ENCODE data around the gene CNGA2. TPM values are rescaled to one million over a fixed set of nuclear protein-coding genes. Genes with fewer than 3 reads are reported as not detected.

The CNGA2 gene
- total and polyA plus RNA-seq, 4 donors, result not detected

- no peak for TF ChIP-seq REST (IDR thresholded peaks at IDR 0.05)
- TF ChIP-seq RAD21 (IDR thresholded peaks at IDR 0.05), result no peak
- no peak for TF ChIP-seq FOXA2 (IDR thresholded peaks at IDR 0.05)
- no peak for TF ChIP-seq YY1 (IDR thresholded peaks at IDR 0.05)
Observed at GRCh38 chrX:151746502-151746901, 12.0 kb downstream of the CNGA2 start (continued).

GRCh38 chrX:151750511-151750910 is 16.0 kb downstream of the CNGA2 start:
- Histone ChIP-seq H3K36me3 (ENCODE audit: control insufficient read depth in 4 of 4, insufficient read depth in 3 of 4, low read depth in 1 of 4, low read length in 3 of 4) (no peaks in the 10 kb centered on the region), H3K9ac (ENCODE audit: low read depth in 1 of 2, low read length in 2 of 2) (no peak overlapping the region), H3K27me3 (ENCODE audit: control insufficient read depth in 4 of 4, insufficient read depth in 4 of 4, low read length in 3 of 4) (peaks cover 0 to 4% (median 0%) of the 10 kb centered on the region in 4 donors), H3K27ac (ENCODE audit: low read depth in 1 of 2, low read length in 2 of 2) (no peak overlapping the region), H3K9me3 (ENCODE audit: control insufficient read depth in 4 of 4, low read length in 3 of 4) (no peaks in the 10 kb centered on the region), H3K4me1 (ENCODE audit: control insufficient read depth in 4 of 4, insufficient read depth in 4 of 4, low read length in 3 of 4) (peaks cover 0 to 21% (median 11%) of the 10 kb centered on the region in 4 donors), H3K4me3 (ENCODE audit: low read depth in 1 of 3, low read length in 3 of 3) (no peak overlapping the region)
- TF ChIP-seq GABPA (IDR thresholded peaks at IDR 0.05 in 1 of 2, conservative IDR thresholded peaks at IDR 0.05 in 1 of 2) (no peak), NR2F2 (IDR thresholded peaks at IDR 0.05) (no peak), EGR1 (IDR thresholded peaks at IDR 0.05; ENCODE audit: low read depth in 2 of 2) (no peak), RXRA (IDR thresholded peaks at IDR 0.05) (no peak), ZBTB33 (IDR thresholded peaks at IDR 0.05) (no peak), RAD21 (IDR thresholded peaks at IDR 0.05) (no peak), YY1 (IDR thresholded peaks at IDR 0.05) (no peak), HNF4G (IDR thresholded peaks at IDR 0.05) (no peak), REST (IDR thresholded peaks at IDR 0.05) (no peak), MAX (IDR thresholded peaks at IDR 0.05) (no peak), JUND (IDR thresholded peaks at IDR 0.05) (no peak), FOXA2 (IDR thresholded peaks at IDR 0.05) (no peak), FOXA1 (IDR thresholded peaks at IDR 0.05) (no peak), SP1 (IDR thresholded peaks at IDR 0.05) (no peak), TAF1 (conservative IDR thresholded peaks at IDR 0.05) (no peak)
- DNase-seq (ENCODE audit: low spot score), result no peak
- 90% methylated on average over 5 of the region's 5 CpGs for WGBS
